Spleen (tissue), 7 donors: ENCODE results near the gene CCDC81.

Experiments
- CTCF ChIP-seq, 11 experiments: fragments of 200-600 bp in 7 of 11; fragments of 450-650 bp in 4 of 11; sonication (generic) in 4 of 11; IDR thresholded peaks in 8 of 11; conservative IDR thresholded peaks in 3 of 11; 1 replicate in 7 of 11; 2 replicates in 4 of 11; pipeline versions ENCODE4 v1.4.0 to v1.8.0; 2016 to 2021; ENCODE audit warnings: antibody characterized with exemption in 11 of 11, inconsistent platforms in 4 of 11, mild to moderate bottlenecking in 1 of 11
- POLR2A ChIP-seq, 3 donors: fragments of 450-650 bp; IDR thresholded peaks; one replicate each; pipeline ENCODE4 v1.5.1; 2017; ENCODE audit warnings: antibody characterized with exemption in 3 of 3, mild to moderate bottlenecking in 1 of 3
- donor health status: DM: no; HTN: no; CAD: no; lungs with moderate emphysema.
- donor health status: DM: no; HTN: no; CAD: no.
- donor health status: DM: no; HTN: no; CAD: no.

- TF ChIP-seq CTCF (IDR thresholded peaks at IDR 0.05 in 8 of 11, conservative IDR thresholded peaks at IDR 0.05 in 3 of 11) = no peak
- TF ChIP-seq POLR2A (IDR thresholded peaks at IDR 0.05) = no peak
Observed at GRCh38 chr11:86398106-86398505, 23.4 kb downstream of the CCDC81 start.
